ENCODE results near the gene TMEM238. TPM values are rescaled to one million over a fixed set of nuclear protein-coding genes. Genes with fewer than 3 reads are reported as not detected.
A peak's percentile ranks its signal among the peaks of the same experiment; 100 is the strongest.

Gene TMEM238
- total RNA-seq, 2 donors from 2014 or later: 12.5 to 53.4 TPM

DNA sequence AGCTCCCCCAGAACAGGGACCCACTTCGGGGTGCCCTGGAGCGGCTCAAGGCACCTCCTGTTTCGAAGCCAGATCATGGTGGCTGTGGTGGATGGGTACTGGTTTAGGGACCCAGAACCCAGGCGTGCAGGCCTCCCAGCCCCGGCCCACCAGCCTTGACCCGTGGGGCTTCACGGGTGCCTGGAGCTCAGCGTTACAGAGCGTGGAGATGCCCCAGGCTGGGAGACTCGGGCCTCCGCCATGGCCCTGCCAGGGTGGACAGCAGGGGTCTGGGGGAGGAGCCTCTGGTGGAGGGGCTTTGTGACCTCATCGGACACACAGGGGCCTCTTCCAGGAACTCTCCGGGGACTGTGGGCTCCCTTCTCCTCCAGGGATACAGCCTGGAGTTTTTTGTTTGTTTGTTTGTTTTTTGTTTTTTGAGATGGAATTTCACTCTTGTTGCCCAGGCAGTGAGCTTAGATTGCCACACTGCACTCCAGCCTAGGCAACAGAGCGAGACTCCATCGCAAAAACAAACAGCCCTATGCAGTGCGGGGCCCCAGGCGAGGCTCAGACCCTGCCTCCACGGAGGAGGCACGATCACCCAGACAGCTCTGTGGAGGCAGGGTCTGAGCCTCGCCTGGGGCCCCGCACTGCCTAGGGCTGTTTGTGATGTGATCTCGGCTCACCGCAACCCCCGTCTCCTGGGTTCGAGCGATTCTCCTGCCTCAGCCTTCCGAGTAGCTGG is 20.9 kb downstream of the TMEM238 start, which contains the start of gene GARIN5B:
Gene GARIN5B (minus strand): TSS at position 271 of the 727 bp plus-strand sequence. CDS start 194 bp downstream, at position 77.
- no peaks in the 10 kb centered on the region for H3K4me1 ChIP-seq
- WGBS, 2 donors: 72 to 74% methylated on average over 3 to 27 of the region's 27 CpGs
- H3K27me3 ChIP-seq: no peaks in the 10 kb centered on the region
- intact Hi-C loops (cut with DNase I): no loop called here
- no peaks in the 10 kb centered on the region for H3K36me3 ChIP-seq (replicated peaks in 1 of 2; ENCODE audit: insufficient read depth in 1 of 2, low read depth in 2 of 2)
- no peak within 1 kb of the TSS for H3K4me3 ChIP-seq
- ATAC-seq (no peak), DNase-seq (no peak)
- H3K27ac ChIP-seq: no peak within 1 kb of the TSS
- no peaks in the 10 kb centered on the region for H3K9me3 ChIP-seq
- TF ChIP-seq, protein P1, sequence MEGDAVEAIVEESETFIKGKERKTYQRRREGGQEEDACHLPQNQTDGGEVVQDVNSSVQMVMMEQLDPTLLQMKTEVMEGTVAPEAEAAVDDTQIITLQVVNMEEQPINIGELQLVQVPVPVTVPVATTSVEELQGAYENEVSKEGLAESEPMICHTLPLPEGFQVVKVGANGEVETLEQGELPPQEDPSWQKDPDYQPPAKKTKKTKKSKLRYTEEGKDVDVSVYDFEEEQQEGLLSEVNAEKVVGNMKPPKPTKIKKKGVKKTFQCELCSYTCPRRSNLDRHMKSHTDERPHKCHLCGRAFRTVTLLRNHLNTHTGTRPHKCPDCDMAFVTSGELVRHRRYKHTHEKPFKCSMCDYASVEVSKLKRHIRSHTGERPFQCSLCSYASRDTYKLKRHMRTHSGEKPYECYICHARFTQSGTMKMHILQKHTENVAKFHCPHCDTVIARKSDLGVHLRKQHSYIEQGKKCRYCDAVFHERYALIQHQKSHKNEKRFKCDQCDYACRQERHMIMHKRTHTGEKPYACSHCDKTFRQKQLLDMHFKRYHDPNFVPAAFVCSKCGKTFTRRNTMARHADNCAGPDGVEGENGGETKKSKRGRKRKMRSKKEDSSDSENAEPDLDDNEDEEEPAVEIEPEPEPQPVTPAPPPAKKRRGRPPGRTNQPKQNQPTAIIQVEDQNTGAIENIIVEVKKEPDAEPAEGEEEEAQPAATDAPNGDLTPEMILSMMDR (IDR thresholded peaks at IDR 0.05): no peak
- no peak for TF ChIP-seq POLR2A (IDR thresholded peaks at IDR 0.05)

DNA sequence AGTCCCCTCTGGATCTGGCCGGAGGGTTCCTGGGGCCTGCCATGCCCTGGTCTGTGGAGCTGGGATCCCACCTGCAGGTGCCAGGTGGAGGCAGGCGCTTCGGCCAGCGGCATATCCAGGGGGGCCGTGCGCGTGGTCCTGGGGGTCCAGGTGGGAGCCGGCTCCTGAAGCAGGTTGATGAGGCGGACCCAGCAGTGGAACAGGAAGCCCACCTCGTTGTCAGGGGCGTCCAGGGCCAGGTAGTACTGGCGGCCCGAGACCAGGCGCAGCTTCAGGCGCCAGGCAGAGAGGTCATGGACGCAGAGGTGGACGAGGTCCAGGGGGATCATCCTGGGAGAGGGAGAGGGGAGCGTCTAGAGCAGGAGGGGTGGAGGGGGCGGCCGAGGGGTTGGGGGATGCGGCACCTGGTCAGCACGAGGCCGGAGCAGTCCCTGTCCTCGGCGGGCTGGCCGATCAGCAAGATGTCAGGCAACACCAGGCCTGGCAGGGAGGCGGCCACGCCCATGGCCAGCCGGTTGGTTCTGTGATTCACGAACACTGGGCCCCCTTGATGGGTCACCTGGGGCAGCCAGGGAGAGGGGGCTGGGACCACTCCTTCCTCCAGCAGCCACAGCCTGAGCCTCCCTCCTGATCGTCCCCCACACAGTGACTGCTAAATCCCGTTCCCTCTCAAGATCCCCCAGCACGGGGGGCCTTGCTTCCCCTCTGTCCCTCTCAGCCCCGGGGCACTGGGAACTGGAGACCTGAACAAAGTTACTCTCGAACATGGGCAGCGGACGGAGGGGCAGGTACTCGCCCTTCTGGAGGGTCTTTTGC is 21.7 kb downstream of the TMEM238 start:
- H3K27ac ChIP-seq: no peak overlapping the region
- ATAC-seq (no peak), DNase-seq (no peak)
- intact Hi-C loops (cut with DNase I): no loop called here
- H3K4me1 ChIP-seq: no peaks in the 10 kb centered on the region
- no peaks in the 10 kb centered on the region for H3K27me3 ChIP-seq
- TF ChIP-seq, protein P1 (IDR thresholded peaks at IDR 0.05): no peak
- TF ChIP-seq POLR2A (IDR thresholded peaks at IDR 0.05): no peak
- H3K4me3 ChIP-seq: no peak overlapping the region
- H3K9me3 ChIP-seq: no peaks in the 10 kb centered on the region
- no peaks in the 10 kb centered on the region for H3K36me3 ChIP-seq (replicated peaks in 1 of 2; ENCODE audit: insufficient read depth in 1 of 2, low read depth in 2 of 2)
- 57 to 62% methylated on average over 20 to 38 of the region's 38 CpGs for WGBS, 2 donors

DNA sequence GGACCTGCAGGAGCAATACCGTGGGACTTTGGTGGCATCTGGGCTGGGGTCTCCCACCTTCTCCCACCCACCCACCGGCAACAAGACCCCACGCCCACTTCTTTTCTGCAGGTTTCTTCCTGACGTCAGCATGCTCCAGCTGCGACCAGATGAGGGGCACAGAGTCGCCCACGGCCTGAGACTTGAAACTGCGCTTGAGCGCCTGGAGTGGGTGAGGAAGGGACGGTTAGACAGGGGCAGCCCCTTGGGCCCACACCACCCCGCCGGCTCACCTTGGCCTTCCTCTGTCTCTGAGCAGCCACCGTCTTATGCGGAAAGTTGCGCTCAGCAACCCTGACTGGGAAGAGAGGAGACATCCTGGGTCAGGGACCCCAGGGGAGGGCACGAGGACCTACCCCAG is 23.2 kb downstream of the TMEM238 start:
- TF ChIP-seq POLR2A (IDR thresholded peaks at IDR 0.05): no peak
- TF ChIP-seq, protein P1 (IDR thresholded peaks at IDR 0.05): no peak
- 83 to 88% methylated on average over 11 to 16 of the region's 16 CpGs for WGBS, 2 donors
- Histone ChIP-seq H3K4me3 (no peak overlapping the region), H3K27ac (no peak overlapping the region), H3K36me3 (replicated peaks in 1 of 2; ENCODE audit: insufficient read depth in 1 of 2, low read depth in 2 of 2) (no peaks in the 10 kb centered on the region), H3K27me3 (no peaks in the 10 kb centered on the region), H3K4me1 (no peaks in the 10 kb centered on the region), H3K9me3 (no peaks in the 10 kb centered on the region)
- no peak for ATAC-seq
- DNase-seq: no peak
- intact Hi-C loops (cut with DNase I): no loop called here

DNA sequence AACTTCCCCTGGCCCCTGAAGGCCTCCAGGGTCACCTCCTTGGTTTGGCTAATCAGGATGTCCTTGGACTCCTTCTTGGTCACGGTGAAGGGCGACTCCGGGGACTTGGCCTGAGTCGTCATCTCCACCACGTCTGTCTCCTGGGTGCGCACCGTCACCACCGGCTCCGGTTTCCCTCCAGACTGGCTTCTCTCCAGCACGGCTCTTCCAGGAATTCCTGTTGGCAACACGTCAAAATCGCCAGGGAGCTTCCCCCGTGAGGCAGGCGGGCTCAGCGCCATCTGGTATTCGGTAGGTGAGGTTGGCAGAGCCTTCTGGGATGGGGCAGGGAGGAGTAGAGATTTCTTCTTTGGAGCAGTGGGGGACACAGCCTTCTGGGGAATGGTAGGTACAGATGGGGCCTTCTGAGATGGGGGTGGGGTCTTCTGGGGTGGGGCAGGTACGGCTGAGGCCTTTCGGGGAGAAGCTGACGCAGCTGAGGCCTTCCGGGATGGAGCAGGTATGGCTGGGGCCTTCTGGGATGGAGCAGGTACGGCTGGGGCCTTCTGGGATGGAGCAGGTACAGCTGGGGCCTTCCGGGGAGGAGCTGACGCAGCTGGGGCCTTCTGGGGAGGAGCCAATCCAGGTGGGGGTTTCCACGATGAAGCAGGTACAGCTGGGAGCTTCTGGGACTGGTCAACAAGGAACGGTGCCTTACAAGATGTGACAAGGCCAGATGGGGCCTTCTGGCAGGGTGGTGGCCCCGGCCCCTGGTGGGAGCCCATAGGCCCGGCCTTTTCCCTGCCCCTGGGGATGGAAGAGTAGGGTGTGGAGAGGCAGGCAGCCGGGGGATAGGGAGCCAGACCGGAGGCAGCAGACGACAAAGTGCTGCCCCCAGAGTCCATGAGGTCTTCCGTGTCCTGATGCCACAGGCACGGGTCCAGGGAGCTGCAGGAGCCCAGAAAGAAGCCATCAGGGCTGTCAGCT is 24.9 kb downstream of the TMEM238 start:
- Histone ChIP-seq H3K9me3 (no peaks in the 10 kb centered on the region), H3K4me1 (peaks cover 5% of the 10 kb centered on the region), H3K4me3 (no peak overlapping the region), H3K27ac (no peak overlapping the region), H3K36me3 (replicated peaks in 1 of 2; ENCODE audit: insufficient read depth in 1 of 2, low read depth in 2 of 2) (no peaks in the 10 kb centered on the region), H3K27me3 (no peaks in the 10 kb centered on the region)
- TF ChIP-seq, protein P1 (IDR thresholded peaks at IDR 0.05): no peak
- TF ChIP-seq POLR2A (IDR thresholded peaks at IDR 0.05): no peak
- ATAC-seq (no peak), DNase-seq (peak in 2 of 4 donors; percentile 15 to 54)
- intact Hi-C loops (cut with DNase I): no loop called here
- 68 to 74% methylated on average over 28 to 29 of the region's 32 CpGs for WGBS, 2 donors
